Suprapubic skin (tissue), 4 donors: ENCODE measurements around the gene TMEM208. TPM values are rescaled to one million over a fixed set of nuclear protein-coding genes. Genes with fewer than 3 reads are reported as not detected.

Source experiments
- DNase-seq, 2 donors: peaks; one replicate each; pipeline ENCODE4 v3.0.0-alpha.2; 2019; ENCODE audit warnings: low spot score in 2 of 2
- H3K27ac ChIP-seq: fragments of 200-600 bp; sonication (generic); one replicate; pipeline ENCODE4 v1.5.1; 2019
- H3K27me3 ChIP-seq: fragments of 200-600 bp; sonication (generic); one replicate; pipeline ENCODE4 v1.5.1; 2019
- H3K36me3 ChIP-seq: fragments of 200-600 bp; sonication (generic); one replicate; pipeline ENCODE4 v1.5.1; 2019
- H3K4me1 ChIP-seq: fragments of 200-600 bp; sonication (generic); one replicate; pipeline ENCODE4 v1.5.1; 2019
- H3K4me3 ChIP-seq: fragments of 200-600 bp; sonication (generic); one replicate; pipeline ENCODE4 v1.5.1; 2019; ENCODE audit warnings: mild to moderate bottlenecking
- H3K9me3 ChIP-seq: fragments of 200-600 bp; sonication (generic); one replicate; pipeline ENCODE4 v1.5.1; 2019
- EP300 ChIP-seq: sonication (generic); formaldehyde crosslinking; IDR thresholded peaks from one replicate; pipeline ENCODE4 v1.6.1; 2017; ENCODE audit warnings: antibody characterized with exemption
- POLR2A ChIP-seq, 2 donors: fragments of 450-650 bp; IDR thresholded peaks; one replicate each; pipeline ENCODE4 v1.6.1; 2017; ENCODE audit warnings: antibody characterized with exemption in 2 of 2, mild to moderate bottlenecking in 2 of 2, moderate library complexity in 2 of 2
- POLR2AphosphoS5 ChIP-seq, 3 donors: sonication (generic); formaldehyde crosslinking; IDR thresholded peaks; one replicate each; pipeline ENCODE4 v1.6.1; 2017; ENCODE audit warnings: antibody characterized with exemption in 3 of 3
- WGBS: methylation state at CpG from one replicate; pipeline ENCODE4 v1.1.5; 2018; 5-methylcytosine and 5-hydroxymethylcytosine counted together
- total RNA-seq, 4 donors: library from RNA; depleted of rRNA; stranded (reverse); fragments of >200 nt; gene quantifications; one replicate each; pipeline ENCODE4 v1.1.0, GENCODE V29; 2016
- TF ChIP-seq, protein P1 (sequence below), 2 donors: fragments of 200-600 bp in 1 of 2; fragments of 450-650 bp in 1 of 2; sonication (generic) in 1 of 2; IDR thresholded peaks; one replicate each; pipeline ENCODE4 v1.5.1; 2016 to 2019; ENCODE audit warnings: antibody characterized with exemption in 2 of 2, mild to moderate bottlenecking in 1 of 2, moderate library complexity in 1 of 2

The TMEM208 gene
- total RNA-seq = 10 to 100 TPM; 32.8 to 46.8 (median 40.0) TPM

DNA sequence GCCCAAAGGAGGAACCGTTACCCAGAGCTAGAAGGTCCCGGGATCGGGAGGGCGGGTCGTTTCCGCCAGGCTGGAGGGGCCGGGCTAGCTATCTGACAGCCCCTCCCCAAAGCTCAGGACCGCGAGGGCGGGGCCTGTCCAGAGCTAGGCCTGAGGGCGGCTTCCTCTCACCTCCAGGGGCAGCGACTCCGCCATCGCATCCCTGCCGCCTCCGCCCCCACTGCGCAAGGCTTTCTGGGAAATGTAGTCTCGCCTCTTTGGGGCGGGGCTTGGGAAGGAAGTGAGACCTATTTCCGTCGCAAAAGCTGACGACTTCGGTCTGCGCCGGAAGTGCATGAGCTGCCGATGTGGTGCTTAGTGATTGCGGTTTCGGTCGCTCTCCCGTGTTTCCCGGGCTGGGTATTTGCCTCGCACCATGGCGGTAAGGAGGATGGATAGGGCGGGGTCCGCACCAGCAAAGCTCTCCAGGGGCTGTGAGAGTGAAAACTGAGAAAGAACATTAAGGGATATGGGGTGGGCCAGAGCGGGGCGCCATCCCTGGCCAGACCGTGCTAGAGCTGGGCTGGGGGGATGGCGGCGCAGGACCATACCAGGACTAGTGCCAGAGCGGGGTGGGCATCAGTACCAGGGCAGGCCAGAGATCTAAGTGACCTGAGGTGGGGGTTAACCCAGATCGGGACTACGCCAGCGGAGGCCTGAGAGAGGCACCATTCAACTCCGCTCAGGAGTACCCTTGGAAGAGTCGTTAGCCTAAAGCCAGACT is at the start of gene TMEM208:
Gene TMEM208, plus strand, starts transcription at position 327 of the 763 bp plus-strand sequence. Its CDS starts 89 bp downstream, at position 416.
- Histone ChIP-seq H3K4me1 (peaks cover 19% of the 10 kb centered on the region), H3K27ac (peak within 1 kb of the TSS; percentile 78), H3K36me3 (peaks cover 38% of the 10 kb centered on the region), H3K9me3 (no peaks in the 10 kb centered on the region), H3K27me3 (no peaks in the 10 kb centered on the region), H3K4me3 (peak within 1 kb of the TSS; percentile 93)
- 0% methylated on average over 15 of the region's 46 CpGs for WGBS
- peak; percentile 99 for DNase-seq
- TF ChIP-seq EP300 = no peak
- TF ChIP-seq, protein P1, sequence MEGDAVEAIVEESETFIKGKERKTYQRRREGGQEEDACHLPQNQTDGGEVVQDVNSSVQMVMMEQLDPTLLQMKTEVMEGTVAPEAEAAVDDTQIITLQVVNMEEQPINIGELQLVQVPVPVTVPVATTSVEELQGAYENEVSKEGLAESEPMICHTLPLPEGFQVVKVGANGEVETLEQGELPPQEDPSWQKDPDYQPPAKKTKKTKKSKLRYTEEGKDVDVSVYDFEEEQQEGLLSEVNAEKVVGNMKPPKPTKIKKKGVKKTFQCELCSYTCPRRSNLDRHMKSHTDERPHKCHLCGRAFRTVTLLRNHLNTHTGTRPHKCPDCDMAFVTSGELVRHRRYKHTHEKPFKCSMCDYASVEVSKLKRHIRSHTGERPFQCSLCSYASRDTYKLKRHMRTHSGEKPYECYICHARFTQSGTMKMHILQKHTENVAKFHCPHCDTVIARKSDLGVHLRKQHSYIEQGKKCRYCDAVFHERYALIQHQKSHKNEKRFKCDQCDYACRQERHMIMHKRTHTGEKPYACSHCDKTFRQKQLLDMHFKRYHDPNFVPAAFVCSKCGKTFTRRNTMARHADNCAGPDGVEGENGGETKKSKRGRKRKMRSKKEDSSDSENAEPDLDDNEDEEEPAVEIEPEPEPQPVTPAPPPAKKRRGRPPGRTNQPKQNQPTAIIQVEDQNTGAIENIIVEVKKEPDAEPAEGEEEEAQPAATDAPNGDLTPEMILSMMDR (IDR thresholded peaks at IDR 0.05) = no peak
- peak in 1 of 2 donors; percentile 74 for TF ChIP-seq POLR2A (IDR thresholded peaks at IDR 0.05)
- peak; percentile 82 to 98 (median 96) for TF ChIP-seq POLR2AphosphoS5 (IDR thresholded peaks at IDR 0.05)

DNA sequence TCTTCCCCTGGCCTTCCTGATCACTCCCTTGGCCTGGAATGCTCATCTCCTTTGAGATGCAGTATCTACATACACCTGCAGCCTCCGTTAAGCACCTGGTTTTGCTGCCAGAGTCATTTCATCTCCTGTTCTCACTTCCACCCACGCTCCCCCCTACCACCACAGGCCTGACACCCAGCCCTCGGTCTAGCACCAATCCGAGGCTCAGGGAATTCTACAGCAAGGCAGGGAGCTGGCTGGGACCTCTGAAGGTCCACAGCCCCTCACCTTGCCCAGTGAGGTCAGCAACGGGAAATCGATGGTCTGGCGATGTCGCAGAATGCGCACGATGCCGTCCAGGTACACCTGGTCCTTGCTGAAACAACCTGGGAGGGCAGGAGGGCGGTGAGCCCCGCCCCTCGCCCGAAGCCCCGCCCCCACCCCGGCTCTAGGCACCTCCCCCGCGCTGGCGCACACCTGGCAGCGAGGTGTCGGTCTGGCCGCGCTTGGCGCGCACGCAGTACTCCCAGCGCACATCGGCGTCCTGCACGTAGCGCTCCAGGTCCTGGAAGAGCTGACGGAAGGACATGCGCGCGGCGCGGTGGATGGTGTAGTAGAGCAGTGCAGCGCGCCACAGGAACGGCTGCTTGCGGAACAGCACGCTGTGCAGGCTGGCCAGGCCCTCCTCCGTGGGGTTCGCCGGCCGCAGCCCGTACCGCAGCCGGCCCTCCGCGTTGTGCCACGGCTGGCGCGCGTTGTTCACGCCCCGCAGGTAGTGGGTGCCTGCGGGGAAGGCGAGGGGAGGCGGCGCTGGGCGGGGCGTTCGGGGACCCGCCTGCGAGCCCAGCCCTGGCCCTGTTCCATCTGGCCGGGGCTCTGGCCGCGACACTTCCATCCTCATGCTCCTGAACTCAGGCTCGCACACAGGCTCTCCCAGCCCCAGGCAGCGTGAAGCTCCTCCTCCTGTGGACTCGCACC is 48.9 kb upstream of the TMEM208 start:
- H3K4me3 ChIP-seq = peak overlapping the region; percentile 48
- H3K36me3 ChIP-seq = no peaks in the 10 kb centered on the region
- H3K4me1 ChIP-seq = peaks cover 55% of the 10 kb centered on the region
- H3K27me3 ChIP-seq = no peaks in the 10 kb centered on the region
- peak overlapping the region; percentile 62 for H3K27ac ChIP-seq
- no peak for DNase-seq
- TF ChIP-seq POLR2A (IDR thresholded peaks at IDR 0.05) (no peak), POLR2AphosphoS5 (IDR thresholded peaks at IDR 0.05) (peak in 1 of 3 donors; percentile 39)
- WGBS = 30% methylated on average over 4 of the region's 73 CpGs
- no peaks in the 10 kb centered on the region for H3K9me3 ChIP-seq

DNA sequence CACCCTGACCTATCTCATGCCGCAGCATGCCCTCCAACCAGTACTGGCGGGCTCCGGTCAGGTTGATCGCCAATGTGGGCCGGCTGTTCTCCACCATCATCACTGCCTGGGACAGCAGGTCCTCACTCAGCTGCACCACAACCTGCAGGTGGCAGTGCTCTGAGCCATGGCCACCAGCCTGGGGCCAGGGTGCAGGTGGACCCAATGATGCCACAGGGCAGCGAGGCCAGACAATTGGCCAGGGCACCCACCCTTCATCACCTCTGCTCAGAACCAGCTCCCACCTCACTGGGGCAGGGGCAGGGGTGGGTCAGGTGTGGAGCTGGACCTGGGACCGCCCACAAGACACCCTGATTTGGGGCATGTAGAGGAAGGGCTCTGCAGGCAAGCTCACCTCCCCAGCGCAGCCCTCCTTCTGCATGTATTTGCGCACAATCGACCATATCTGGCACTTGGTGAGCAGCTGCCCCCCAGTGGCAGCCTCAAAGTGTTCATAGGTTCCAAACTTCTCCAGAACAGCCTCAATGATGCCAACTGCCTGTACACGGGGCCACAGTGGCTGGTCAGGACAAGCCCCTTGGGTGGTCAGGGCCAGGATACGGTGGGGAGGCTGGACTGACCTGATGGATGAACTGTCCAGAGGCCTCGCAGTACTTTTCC is 47.4 kb upstream of the TMEM208 start:
- peaks cover 48% of the 10 kb centered on the region for H3K4me1 ChIP-seq
- no peaks in the 10 kb centered on the region for H3K36me3 ChIP-seq
- no peak for TF ChIP-seq EP300
- TF ChIP-seq, protein P1 (IDR thresholded peaks at IDR 0.05) = peak in 1 of 2 donors; percentile 13
- no peaks in the 10 kb centered on the region for H3K27me3 ChIP-seq
- H3K4me3 ChIP-seq = no peak overlapping the region
- no peak for DNase-seq
- whole genome bisulfite sequencing = 78% methylated on average over 9 of the region's 13 CpGs
- no peak overlapping the region for H3K27ac ChIP-seq
- H3K9me3 ChIP-seq = no peaks in the 10 kb centered on the region

DNA sequence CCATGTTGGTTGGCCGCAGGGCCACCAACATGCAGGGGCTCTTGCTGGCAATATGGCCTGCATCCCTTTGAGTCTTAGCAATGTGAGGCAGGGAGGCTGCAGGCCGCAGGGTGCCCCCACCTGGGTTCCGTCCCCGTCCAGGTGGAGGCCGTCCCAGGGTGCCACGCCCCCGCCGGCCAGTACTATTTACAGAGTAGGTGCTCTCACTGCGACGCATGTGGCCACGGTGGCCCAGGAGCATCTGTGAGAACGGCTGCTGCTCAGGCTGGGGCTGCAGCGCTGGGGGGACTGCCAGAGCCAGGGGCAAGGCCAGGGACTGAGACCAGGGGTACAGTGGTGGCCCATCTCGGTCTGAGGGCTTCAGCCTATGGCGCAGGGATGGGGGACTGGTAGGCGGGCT is 46.8 kb upstream of the TMEM208 start:
- Histone ChIP-seq H3K9me3 (no peaks in the 10 kb centered on the region), H3K4me3 (no peak overlapping the region), H3K36me3 (no peaks in the 10 kb centered on the region), H3K27ac (no peak overlapping the region), H3K4me1 (peaks cover 48% of the 10 kb centered on the region), H3K27me3 (no peaks in the 10 kb centered on the region)
- WGBS = 90% methylated on average over 6 of the region's 16 CpGs
- no peak for DNase-seq
- TF ChIP-seq POLR2AphosphoS5 (IDR thresholded peaks at IDR 0.05) (no peak), EP300 (no peak), POLR2A (IDR thresholded peaks at IDR 0.05) (no peak)
- TF ChIP-seq, protein P1 (IDR thresholded peaks at IDR 0.05) = no peak

DNA sequence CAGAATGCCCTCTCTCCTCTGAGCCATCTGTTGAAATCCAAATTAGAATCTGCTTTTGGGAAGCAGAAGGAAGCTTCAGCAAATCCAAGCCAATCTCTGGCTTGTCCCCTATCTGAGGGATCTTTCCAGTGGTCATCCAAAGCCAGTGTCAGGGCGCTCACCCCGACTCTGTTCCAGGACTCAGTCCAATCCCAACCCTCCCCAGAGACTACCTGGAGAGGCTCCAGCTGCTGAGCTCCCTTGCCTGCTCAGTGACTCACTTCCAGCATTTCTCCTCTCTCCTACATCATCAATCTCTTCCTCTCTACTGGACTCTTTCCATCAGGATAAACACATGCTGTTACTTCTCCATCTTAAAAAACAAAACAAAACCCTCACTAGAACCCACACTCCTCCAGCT is 45.6 kb upstream of the TMEM208 start:
- no peak for DNase-seq
- H3K27me3 ChIP-seq = no peaks in the 10 kb centered on the region
- no peaks in the 10 kb centered on the region for H3K9me3 ChIP-seq
- no peak overlapping the region for H3K4me3 ChIP-seq
- no peaks in the 10 kb centered on the region for H3K36me3 ChIP-seq
- TF ChIP-seq POLR2A (IDR thresholded peaks at IDR 0.05) = no peak
- TF ChIP-seq, protein P1 (IDR thresholded peaks at IDR 0.05) = no peak
- TF ChIP-seq EP300 = no peak
- no peak for TF ChIP-seq POLR2AphosphoS5 (IDR thresholded peaks at IDR 0.05)
- WGBS = 63% methylated on average over 2 of the region's 2 CpGs
- peaks cover 52% of the 10 kb centered on the region for H3K4me1 ChIP-seq
- no peak overlapping the region for H3K27ac ChIP-seq
